Measurements from ENCODE around the gene TNFRSF8. TPM values are rescaled to one million over a fixed set of nuclear protein-coding genes. Genes with fewer than 3 reads are reported as not detected.

TNFRSF8 gene
- total RNA-seq, 1 donor: 0.09 TPM

GRCh38 chr1:12179676-12180075 lies 116.6 kb downstream of the TNFRSF8 start:
- no peak for DNase-seq (ENCODE audit: low read depth)
- TF ChIP-seq CTCF (IDR thresholded peaks at IDR 0.05; ENCODE audit: insufficient read depth, low read length): no peak

GRCh38 chr1:12180315-12180714 lies 117.2 kb downstream of the TNFRSF8 start:
- no peak for TF ChIP-seq CTCF (IDR thresholded peaks at IDR 0.05; ENCODE audit: insufficient read depth, low read length)
- H3K4me3 ChIP-seq (ENCODE audit: low read depth, low read length): no peak overlapping the region
- no peak for DNase-seq (ENCODE audit: low read depth)

More at GRCh38 chr1:12179676-12180075, 116.6 kb downstream of the TNFRSF8 start:
- no peak overlapping the region for H3K4me3 ChIP-seq (ENCODE audit: low read depth, low read length)

- DNase-seq (ENCODE audit: low read depth): no peak
- no peak overlapping the region for H3K4me3 ChIP-seq (ENCODE audit: low read depth, low read length)
- TF ChIP-seq CTCF (IDR thresholded peaks at IDR 0.05; ENCODE audit: insufficient read depth, low read length): no peak
These were observed 117.8 kb downstream of the TNFRSF8 start for GRCh38 chr1:12180903-12181302.

DNA sequence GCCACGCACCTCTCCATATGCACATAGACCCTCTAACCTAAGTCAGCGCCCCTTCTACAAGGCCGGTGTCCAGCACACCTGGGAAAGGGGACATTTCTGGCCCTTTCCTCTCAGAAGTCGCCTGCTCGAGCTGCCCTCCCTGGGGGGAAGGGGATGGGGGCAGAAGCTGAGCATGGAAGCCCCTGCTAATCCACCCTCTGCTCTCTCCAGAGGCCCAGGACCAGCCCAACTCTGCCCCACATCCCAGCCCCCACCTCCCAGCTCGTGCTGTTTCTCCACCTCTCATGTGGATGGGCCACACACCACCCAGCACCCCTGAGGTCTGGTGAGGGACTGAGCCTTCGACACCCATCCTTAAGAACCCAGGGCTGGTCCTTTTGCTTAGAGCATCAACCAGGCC lies 118.5 kb downstream of the TNFRSF8 start:
- DNase-seq (ENCODE audit: low read depth): no peak
- no peak overlapping the region for H3K4me3 ChIP-seq (ENCODE audit: low read depth, low read length)
- no peak for TF ChIP-seq CTCF (IDR thresholded peaks at IDR 0.05; ENCODE audit: insufficient read depth, low read length)

- no peak overlapping the region for H3K4me3 ChIP-seq (ENCODE audit: low read depth, low read length)
- DNase-seq (ENCODE audit: low read depth): peak; percentile 32
- TF ChIP-seq CTCF (IDR thresholded peaks at IDR 0.05; ENCODE audit: insufficient read depth, low read length): no peak
These were observed 119.4 kb downstream of the TNFRSF8 start for GRCh38 chr1:12182410-12182984.

DNA sequence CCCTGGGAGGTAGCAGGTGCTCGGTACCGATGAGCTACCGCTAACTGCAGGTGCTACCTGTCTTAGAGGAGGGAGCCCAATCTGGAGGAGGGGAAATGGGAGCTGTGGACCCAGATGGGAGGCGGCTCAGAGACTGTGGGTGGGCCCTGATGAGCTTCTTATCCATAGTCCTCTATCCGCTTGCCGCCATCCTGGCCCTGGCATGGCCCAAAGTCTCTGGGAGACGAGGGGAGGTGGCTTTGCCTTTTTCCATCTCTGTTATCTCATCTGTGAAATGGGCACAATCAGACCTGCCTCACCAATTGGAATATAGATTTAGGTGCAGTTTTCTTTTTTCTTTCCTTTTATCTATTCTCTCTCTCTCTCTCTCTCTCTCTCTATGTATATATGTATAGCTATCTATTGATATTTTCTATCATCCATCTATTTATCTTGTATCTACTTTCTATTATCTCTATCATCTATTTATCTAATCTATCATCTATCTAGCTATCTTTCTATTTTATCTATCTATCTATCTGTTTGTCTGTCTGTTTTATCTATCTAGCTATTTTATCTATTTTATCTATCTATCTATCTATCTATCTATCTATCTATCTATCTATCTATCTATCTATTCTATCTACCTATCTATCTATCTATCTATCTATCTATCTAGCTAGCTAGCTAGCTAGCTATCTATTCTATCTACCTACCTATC lies 120.1 kb downstream of the TNFRSF8 start:
- no peak for DNase-seq (ENCODE audit: low read depth)

More for the DNA sequence above, 120.1 kb downstream of the TNFRSF8 start:
- TF ChIP-seq CTCF (IDR thresholded peaks at IDR 0.05; ENCODE audit: insufficient read depth, low read length): no peak
- H3K4me3 ChIP-seq (ENCODE audit: low read depth, low read length): no peak overlapping the region

Data from fibroblast of the aortic adventitia (primary cell).